Kidney (tissue), 14 donors: ENCODE data around the gene APPL1. TPM values are rescaled to one million over a fixed set of nuclear protein-coding genes. Genes with fewer than 3 reads are reported as not detected.

Source experiments
- DNase-seq, 5 donors: peaks; one replicate each; pipeline ENCODE4 v3.0.0-alpha.2; 2013 to 2020
- FAIRE-seq: peaks from 2 replicates; lab custom pipeline; 2012; peaks lifted over from hg19 to GRCh38; lab: Jason Lieb, UNC
- H3K27ac ChIP-seq, 2 donors: one replicate each; pipeline ENCODE4 v1.7.0; 2013; ENCODE audit warnings: low read depth in 2 of 2, low read length in 2 of 2, inconsistent platforms in 1 of 2
- H3K27me3 ChIP-seq: one replicate; pipeline ENCODE4 v1.7.1; 2013; ENCODE audit warnings: low read length, inconsistent platforms; ENCODE audit not compliant: control insufficient read depth, insufficient read depth
- H3K36me3 ChIP-seq, 3 donors: one replicate each; pipeline versions ENCODE4 v1.7.0 to v1.7.1; 2013; ENCODE audit warnings: low read length in 3 of 3, control low read depth in 1 of 3, inconsistent platforms in 1 of 3; ENCODE audit not compliant: insufficient read depth in 3 of 3, control insufficient read depth in 2 of 3
- H3K4me1 ChIP-seq, 3 donors: one replicate each; pipeline versions ENCODE4 v1.7.0 to v1.7.1; 2013; ENCODE audit warnings: low read length in 3 of 3, inconsistent platforms in 1 of 3, low read depth in 1 of 3; ENCODE audit not compliant: control insufficient read depth in 2 of 3, insufficient read depth in 2 of 3
- H3K4me3 ChIP-seq, 3 donors: one replicate each; pipeline versions ENCODE4 v1.7.0 to v1.8.1; 2013; ENCODE audit warnings: low read length in 3 of 3, control low read depth in 1 of 3, inconsistent platforms in 1 of 3
- H3K9ac ChIP-seq, 3 donors: one replicate each; pipeline versions ENCODE4 v1.7.0 to v1.7.1; 2013; ENCODE audit warnings: low read length in 3 of 3, control low read depth in 1 of 3, inconsistent platforms in 1 of 3
- H3K9me3 ChIP-seq, 3 donors: one replicate each; pipeline versions ENCODE4 v1.7.0 to v1.7.1; 2013; ENCODE audit warnings: low read length in 3 of 3, control low read depth in 1 of 3, inconsistent platforms in 1 of 3; ENCODE audit not compliant: control insufficient read depth in 2 of 3, insufficient read depth in 1 of 3
- CTCF ChIP-seq: IDR thresholded peaks from 3 replicates; pipeline ENCODE4 v1.5.1; 2012; ENCODE audit warnings: mild to moderate bottlenecking, moderate library complexity, borderline replicate concordance; ENCODE audit not compliant: insufficient read depth; ENCODE audit errors: extremely low read depth
- intact Hi-C: fragments of 100-400 bp; cut with DNase I; formaldehyde crosslinking; loops from one replicate; pipeline ENCODE4 v1.11.1; 2022
- polyA plus RNA-seq: library from polyadenylated mRNA; stranded (reverse); fragments of 350-450 nt; fragmentation: Illumina TruSeq; extraction: RNeasy Lipid Tissue Mini Kit (QIAGEN cat#74804); gene quantifications from one replicate; pipeline ENCODE4 v1.2.3, GENCODE V29; 2014; ENCODE audit warnings: low read depth, low replicate concordance; ENCODE audit not compliant: insufficient read depth
- total RNA-seq: library from RNA; stranded (reverse); fragmentation: NEBNext Ultra II Directional; extraction: Animal tissue kit (Norgen Biotek cat#: 25700); gene quantifications from one replicate; pipeline ENCODE4 v1.2.1, GENCODE V29; 2021
- donor health status: control.
- donor health status: control.
- donor health status: control.
- donor health status: control.
- donor health status: control.
- donor health status: DM: yes; HTN: yes; CAD: no.
- donor health status: Normal renal cell carcinoma (clear cell type).

The APPL1 gene
- total and polyA plus RNA-seq, 2 donors from 2014 or later: 9.5 to 48.2 TPM

DNA sequence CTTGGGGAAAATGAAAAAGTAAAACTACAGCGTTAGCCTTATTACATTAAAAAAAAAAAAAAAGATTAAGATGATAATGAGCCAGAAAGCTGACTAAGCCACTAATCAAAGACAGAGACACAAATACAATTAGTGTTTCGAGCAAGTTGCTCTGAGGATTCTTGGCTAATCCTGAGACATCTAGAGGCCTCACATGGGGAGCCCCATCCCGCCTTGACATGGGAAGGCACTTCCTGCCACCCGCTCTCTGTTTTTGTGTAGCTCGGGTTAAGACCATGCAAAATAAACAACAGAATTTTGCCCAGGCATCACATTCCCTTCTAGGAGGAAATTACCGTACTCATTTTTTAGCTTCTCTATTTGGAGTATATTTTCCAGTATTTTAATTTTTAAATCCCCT lies 43.0 kb upstream of the APPL1 start:
- Histone ChIP-seq H3K36me3 (no peaks in the 10 kb centered on the region), H3K27ac (no peak overlapping the region), H3K4me3 (no peak overlapping the region), H3K27me3 (no peaks in the 10 kb centered on the region), H3K9me3 (no peaks in the 10 kb centered on the region), H3K9ac (no peak overlapping the region), H3K4me1 (peaks cover 0 to 4% (median 0%) of the 10 kb centered on the region in 3 donors)
- DNase-seq (no peak), FAIRE-seq (no peak)
- intact Hi-C loops: no loop called here
- TF ChIP-seq CTCF: no peak

DNA sequence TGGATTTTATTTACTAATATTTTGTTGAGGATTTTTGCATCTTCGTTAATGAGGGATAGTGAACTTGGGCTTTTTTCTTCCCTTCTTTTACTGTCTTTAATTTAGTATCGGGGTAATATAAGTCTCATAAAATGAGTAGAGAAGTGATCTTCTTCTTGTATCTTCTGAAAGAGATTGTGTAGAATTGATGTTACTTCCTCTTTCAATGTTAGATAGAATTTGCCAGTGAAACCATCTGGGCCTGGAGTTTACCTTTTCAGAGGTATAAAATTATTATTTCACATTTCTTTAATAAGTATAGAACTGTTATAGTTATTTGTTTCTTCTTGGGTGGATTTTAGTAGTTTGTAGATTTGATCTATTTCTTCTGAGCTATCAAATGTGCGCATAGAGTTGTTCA lies 35.5 kb upstream of the APPL1 start:
- no peak for TF ChIP-seq CTCF
- intact Hi-C loops: no loop called here
- DNase-seq: no peak
- FAIRE-seq: no peak
- Histone ChIP-seq H3K4me1 (no peaks in the 10 kb centered on the region), H3K27ac (no peak overlapping the region), H3K9me3 (no peaks in the 10 kb centered on the region), H3K36me3 (no peaks in the 10 kb centered on the region), H3K9ac (no peak overlapping the region), H3K4me3 (no peak overlapping the region), H3K27me3 (no peaks in the 10 kb centered on the region)

GRCh38 chr3:57194641-57195040 lies 32.9 kb upstream of the APPL1 start:
- Histone ChIP-seq H3K27me3 (no peaks in the 10 kb centered on the region), H3K36me3 (no peaks in the 10 kb centered on the region), H3K27ac (no peak overlapping the region), H3K4me3 (no peak overlapping the region), H3K4me1 (no peaks in the 10 kb centered on the region), H3K9ac (no peak overlapping the region), H3K9me3 (no peaks in the 10 kb centered on the region)
- no peak for TF ChIP-seq CTCF
- intact Hi-C loops: no loop called here
- FAIRE-seq (no peak), DNase-seq (no peak)

GRCh38 chr3:57199895-57200297 lies 27.6 kb upstream of the APPL1 start, which contains the start of gene HESX1:
Gene HESX1, minus strand, starts transcription at chr3:57199978. Its CDS starts 60 bp downstream, at chr3:57199918.
- no peaks in the 10 kb centered on the region for H3K27me3 ChIP-seq
- intact Hi-C loops: no loop called here
- no peak within 1 kb of the TSS for H3K4me3 ChIP-seq
- no peaks in the 10 kb centered on the region for H3K4me1 ChIP-seq
- H3K36me3 ChIP-seq: no peaks in the 10 kb centered on the region
- FAIRE-seq (no peak), DNase-seq (no peak)
- no peak within 1 kb of the TSS for H3K27ac ChIP-seq
- no peak within 1 kb of the TSS for H3K9ac ChIP-seq
- no peak for TF ChIP-seq CTCF
- H3K9me3 ChIP-seq: no peaks in the 10 kb centered on the region
